Osteocyte (in vitro differentiated cells): ENCODE data around the gene SYT13. TPM values are rescaled to one million over a fixed set of nuclear protein-coding genes. Genes with fewer than 3 reads are reported as not detected.

Source experiments
- DNase-seq: peaks from one replicate; pipeline ENCODE4 v3.0.0; 2021; ENCODE audit warnings: mixed read lengths; ENCODE audit not compliant: unreplicated experiment; ENCODE audit errors: extremely low spot score
- H3K27ac Mint-ChIP-seq: one replicate; pipeline ENCODE4 v1.8.0; 2021; ENCODE audit warnings: mild to moderate bottlenecking, mixed read lengths; ENCODE audit not compliant: unreplicated experiment
- H3K27me3 Mint-ChIP-seq: one replicate; pipeline ENCODE4 v1.8.0; 2021; ENCODE audit warnings: mixed read lengths; ENCODE audit not compliant: unreplicated experiment
- H3K36me3 Mint-ChIP-seq: one replicate; pipeline ENCODE4 v1.8.0; 2021; ENCODE audit warnings: mixed read lengths; ENCODE audit not compliant: unreplicated experiment
- H3K4me1 Mint-ChIP-seq: one replicate; pipeline ENCODE4 v1.8.0; 2021; ENCODE audit warnings: mixed read lengths; ENCODE audit not compliant: unreplicated experiment
- H3K4me3 Mint-ChIP-seq: one replicate; pipeline ENCODE4 v1.8.0; 2021; ENCODE audit warnings: mild to moderate bottlenecking, moderate library complexity, mixed read lengths; ENCODE audit not compliant: unreplicated experiment
- H3K9me3 Mint-ChIP-seq: one replicate; pipeline ENCODE4 v1.8.0; 2021; ENCODE audit warnings: mixed read lengths; ENCODE audit not compliant: unreplicated experiment
- long read RNA-seq: library from polyadenylated mRNA; unstranded; transcript quantifications from one replicate; pipeline ENCODE4 v2.0.0, GENCODE V29; 2021
- total RNA-seq: library from RNA; stranded (reverse); gene quantifications from 2 replicates; pipeline ENCODE4 v1.2.1, GENCODE V29; 2021
- TF ChIP-seq, protein P1 (sequence below): fragments of 200-600 bp; sonication (generic); IDR thresholded peaks from 2 replicates; pipeline ENCODE4 v1.5.0; 2021; ENCODE audit warnings: antibody characterized with exemption, mild to moderate bottlenecking, moderate library complexity

The SYT13 gene, protein sequence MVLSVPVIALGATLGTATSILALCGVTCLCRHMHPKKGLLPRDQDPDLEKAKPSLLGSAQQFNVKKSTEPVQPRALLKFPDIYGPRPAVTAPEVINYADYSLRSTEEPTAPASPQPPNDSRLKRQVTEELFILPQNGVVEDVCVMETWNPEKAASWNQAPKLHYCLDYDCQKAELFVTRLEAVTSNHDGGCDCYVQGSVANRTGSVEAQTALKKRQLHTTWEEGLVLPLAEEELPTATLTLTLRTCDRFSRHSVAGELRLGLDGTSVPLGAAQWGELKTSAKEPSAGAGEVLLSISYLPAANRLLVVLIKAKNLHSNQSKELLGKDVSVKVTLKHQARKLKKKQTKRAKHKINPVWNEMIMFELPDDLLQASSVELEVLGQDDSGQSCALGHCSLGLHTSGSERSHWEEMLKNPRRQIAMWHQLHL
- 0.13 TPM in 1 of 2 replicates, not detected in the other for total RNA-seq
- long read RNA-seq, partial matches to known transcripts = 0 of 1 reads
- long read RNA-seq, other reads (novel, unspliced or antisense) = 1 of 1 reads

DNA sequence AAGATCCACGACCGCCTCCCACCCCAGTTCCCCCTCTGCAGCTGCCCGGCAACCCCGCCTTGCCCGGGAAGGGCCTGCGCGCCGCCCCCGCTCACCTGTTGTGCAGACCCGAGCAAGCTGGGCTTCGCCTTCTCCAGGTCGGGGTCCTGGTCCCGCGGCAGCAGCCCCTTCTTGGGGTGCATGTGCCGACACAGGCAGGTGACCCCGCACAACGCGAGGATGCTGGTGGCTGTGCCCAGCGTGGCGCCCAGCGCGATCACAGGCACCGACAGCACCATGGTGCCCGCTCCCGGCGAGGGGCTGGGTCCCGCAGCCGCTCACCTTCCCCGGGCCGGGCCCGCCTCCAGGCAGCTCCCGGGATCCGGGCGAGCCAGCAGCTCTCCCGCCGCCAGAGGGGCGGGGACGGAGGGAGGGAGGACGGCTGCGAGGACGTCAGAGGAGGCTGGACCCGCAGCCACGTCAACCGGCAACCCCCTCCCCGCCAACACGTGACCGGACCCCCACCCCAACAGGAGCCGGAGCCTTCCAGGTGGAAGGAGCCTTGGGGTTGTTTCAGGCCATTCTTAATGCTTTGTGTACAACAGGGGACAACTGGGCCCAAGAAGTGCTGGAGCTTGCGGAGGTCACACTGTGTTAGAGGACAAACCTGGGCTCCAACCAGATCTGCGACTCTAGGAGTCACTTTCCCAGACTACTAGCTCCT lies at the start of gene SYT13:
Gene SYT13, minus strand, starts transcription at position 412 of the 703 bp plus-strand sequence. Its CDS starts 134 bp downstream, at position 278.
- Mint-ChIP-seq H3K4me1 (peaks cover 4% of the 10 kb centered on the region), H3K27ac (no peak within 1 kb of the TSS), H3K36me3 (no peaks in the 10 kb centered on the region), H3K9me3 (peaks cover 6% of the 10 kb centered on the region), H3K4me3 (peak within 1 kb of the TSS; percentile 38), H3K27me3 (peaks cover 78% of the 10 kb centered on the region)
- TF ChIP-seq, protein P1, sequence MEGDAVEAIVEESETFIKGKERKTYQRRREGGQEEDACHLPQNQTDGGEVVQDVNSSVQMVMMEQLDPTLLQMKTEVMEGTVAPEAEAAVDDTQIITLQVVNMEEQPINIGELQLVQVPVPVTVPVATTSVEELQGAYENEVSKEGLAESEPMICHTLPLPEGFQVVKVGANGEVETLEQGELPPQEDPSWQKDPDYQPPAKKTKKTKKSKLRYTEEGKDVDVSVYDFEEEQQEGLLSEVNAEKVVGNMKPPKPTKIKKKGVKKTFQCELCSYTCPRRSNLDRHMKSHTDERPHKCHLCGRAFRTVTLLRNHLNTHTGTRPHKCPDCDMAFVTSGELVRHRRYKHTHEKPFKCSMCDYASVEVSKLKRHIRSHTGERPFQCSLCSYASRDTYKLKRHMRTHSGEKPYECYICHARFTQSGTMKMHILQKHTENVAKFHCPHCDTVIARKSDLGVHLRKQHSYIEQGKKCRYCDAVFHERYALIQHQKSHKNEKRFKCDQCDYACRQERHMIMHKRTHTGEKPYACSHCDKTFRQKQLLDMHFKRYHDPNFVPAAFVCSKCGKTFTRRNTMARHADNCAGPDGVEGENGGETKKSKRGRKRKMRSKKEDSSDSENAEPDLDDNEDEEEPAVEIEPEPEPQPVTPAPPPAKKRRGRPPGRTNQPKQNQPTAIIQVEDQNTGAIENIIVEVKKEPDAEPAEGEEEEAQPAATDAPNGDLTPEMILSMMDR = no peak
- no peak for DNase-seq

DNA sequence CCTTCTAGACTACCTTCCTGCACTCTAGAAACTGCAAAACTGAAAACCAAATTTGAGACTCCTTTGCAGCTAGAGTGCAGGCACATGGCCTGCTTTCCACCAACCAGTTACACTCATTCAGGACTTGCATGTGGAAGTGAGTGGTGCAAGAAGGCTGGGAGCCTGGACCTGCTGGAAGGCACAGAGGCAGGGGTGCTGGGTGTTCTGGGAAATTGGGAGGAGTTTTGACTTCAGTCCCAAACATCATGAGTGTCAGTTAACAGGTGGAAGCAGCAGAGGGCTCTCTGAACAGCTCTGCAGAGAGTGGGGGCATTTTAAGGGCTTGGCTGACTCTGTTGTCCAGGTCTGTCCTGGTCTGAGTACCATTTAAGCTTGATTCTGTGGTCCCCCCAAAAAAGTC lies 49.3 kb upstream of the SYT13 start:
- Mint-ChIP-seq H3K36me3 (no peaks in the 10 kb centered on the region), H3K4me3 (no peak overlapping the region), H3K9me3 (no peaks in the 10 kb centered on the region), H3K27me3 (peaks cover 34% of the 10 kb centered on the region), H3K27ac (no peak overlapping the region), H3K4me1 (peaks cover 22% of the 10 kb centered on the region)
- peak; percentile 44 for DNase-seq
- TF ChIP-seq, protein P1 = no peak

DNA sequence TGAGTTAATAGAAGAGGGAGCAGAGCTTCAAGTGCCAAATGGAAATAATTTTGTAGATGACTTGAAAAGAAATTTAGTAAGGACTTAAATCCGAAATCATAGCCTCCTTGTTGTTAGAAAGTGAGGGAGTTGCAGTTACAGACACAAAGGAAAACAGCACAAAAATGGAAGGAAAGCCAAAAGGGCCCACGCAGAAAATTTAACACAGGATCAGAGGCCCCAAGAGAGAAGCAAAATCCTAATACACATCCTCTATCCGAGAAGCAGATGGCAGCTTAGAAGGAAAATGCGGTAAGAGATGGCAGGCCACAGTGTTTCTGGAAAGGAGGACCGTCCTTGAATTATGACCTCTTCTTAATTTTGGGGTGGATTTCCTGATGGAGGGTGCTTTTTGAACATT lies 48.7 kb upstream of the SYT13 start:
- TF ChIP-seq, protein P1 = no peak
- Mint-ChIP-seq H3K27me3 (peaks cover 28% of the 10 kb centered on the region), H3K36me3 (no peaks in the 10 kb centered on the region), H3K9me3 (no peaks in the 10 kb centered on the region), H3K4me1 (peaks cover 17% of the 10 kb centered on the region), H3K27ac (no peak overlapping the region), H3K4me3 (no peak overlapping the region)
- no peak for DNase-seq

DNA sequence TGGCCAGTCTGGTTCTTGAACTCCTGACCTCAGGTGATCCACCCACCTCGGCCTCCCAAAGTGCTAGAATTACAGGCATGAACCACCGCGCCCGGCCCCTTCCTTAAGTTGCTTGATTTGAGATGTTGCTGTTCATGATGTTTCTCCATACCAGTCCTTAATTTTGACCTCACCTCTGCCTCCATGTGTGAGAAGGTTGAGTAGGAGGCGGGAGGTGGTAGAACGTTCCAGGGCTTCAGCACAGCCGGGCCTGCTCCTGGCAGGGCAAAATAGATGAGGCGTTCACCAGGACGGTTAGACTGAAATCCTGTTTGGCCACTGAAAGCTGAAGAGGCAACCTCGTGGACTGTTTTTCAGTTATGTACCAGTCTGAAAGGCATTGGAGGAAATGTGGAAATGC lies 48.3 kb upstream of the SYT13 start:
- Mint-ChIP-seq H3K4me3 (no peak overlapping the region), H3K27ac (no peak overlapping the region), H3K27me3 (peaks cover 29% of the 10 kb centered on the region), H3K9me3 (no peaks in the 10 kb centered on the region), H3K4me1 (peaks cover 15% of the 10 kb centered on the region), H3K36me3 (no peaks in the 10 kb centered on the region)
- TF ChIP-seq, protein P1 = no peak
- DNase-seq = peak; percentile 67
